Muscle of leg (tissue), 16 donors: ENCODE measurements around the gene RIPK1. TPM values are rescaled to one million over a fixed set of nuclear protein-coding genes. Genes with fewer than 3 reads are reported as not detected.
A peak's percentile ranks its signal among the peaks of the same experiment; 100 is the strongest.
"Not testable (repeated sequence)": the region's sequence is repeated elsewhere in the genome, so short reads cannot be mapped to it uniquely, and the experiment has no call there.

Source experiments
- DNase-seq: peaks from one replicate; pipeline ENCODE4 v3.0.0; 2013
- H3K27ac ChIP-seq: one replicate; pipeline ENCODE4 v1.5.1; 2013; ENCODE audit warnings: mild to moderate bottlenecking, low read length, control low read depth
- H3K27me3 ChIP-seq: one replicate; pipeline ENCODE4 v1.6.1; 2013; ENCODE audit warnings: low read length; ENCODE audit not compliant: control insufficient read depth, insufficient read depth
- H3K36me3 ChIP-seq: one replicate; pipeline ENCODE4 v1.6.1; 2013; ENCODE audit warnings: low read length; ENCODE audit not compliant: control insufficient read depth, insufficient read depth
- H3K4me1 ChIP-seq: one replicate; pipeline ENCODE4 v1.6.1; 2013; ENCODE audit warnings: low read length; ENCODE audit not compliant: control insufficient read depth, insufficient read depth
- H3K4me3 ChIP-seq: one replicate; pipeline ENCODE4 v1.5.1; 2013; ENCODE audit warnings: low read length, control low read depth
- H3K9me3 ChIP-seq: replicated peaks from 2 replicates; pipeline ENCODE4 v1.6.1; 2013; ENCODE audit warnings: low read depth, low read length; ENCODE audit not compliant: control insufficient read depth
- WGBS: methylation state at CpG from one replicate; pipeline ENCODE4 v1.1.5; 2013; ENCODE audit warnings: missing lambda C conversion rate; ENCODE audit not compliant: insufficient coverage; 5-methylcytosine and 5-hydroxymethylcytosine counted together
- long read RNA-seq, 11 donors: transcript quantifications; one replicate each; lab custom pipeline, GENCODE V29; 2026
- polyA plus RNA-seq, 8 donors: library from polyadenylated mRNA; unstranded; fragments of 120-200 nt; gene quantifications; one replicate each; pipeline versions ENCODE4 v1.2.1 to v1.2.3, GENCODE V29; 2013; ENCODE audit warnings: inconsistent platforms in 1 of 8, low replicate concordance in 1 of 8; ENCODE audit not compliant: insufficient read length in 8 of 8, insufficient read depth in 1 of 8
- total RNA-seq: library from RNA; stranded (reverse); fragments of 120-200 nt; gene quantifications from one replicate; pipeline ENCODE4 v1.2.4, GENCODE V29; 2013

The RIPK1 gene
- total RNA-seq (11.3 TPM), polyA plus RNA-seq (10 to 100 TPM; 10.8 to 16.9 (median 13.7) TPM)
- long read RNA-seq, donor 1, result 0 reads
- long read RNA-seq, donor 2, result 0 reads
- long read RNA-seq, donor 3, result 0 reads
- long read RNA-seq, donor 4, result 0 reads
- long read RNA-seq, donor 5, full-length matches to known transcripts, result 5 of 12 reads
- long read RNA-seq, donor 5, partial matches to known transcripts, result 7 of 12 reads
- long read RNA-seq, donor 5, other reads (novel, unspliced or antisense), result 0 of 12 reads
- long read RNA-seq, donor 6, full-length matches to known transcripts, result 1 of 1 reads
- long read RNA-seq, donor 6, partial matches to known transcripts, result 0 of 1 reads
- long read RNA-seq, donor 6, other reads (novel, unspliced or antisense), result 0 of 1 reads
- long read RNA-seq, donor 7, result 0 reads
- long read RNA-seq, donor 8, result 0 reads
- long read RNA-seq, donor 9, full-length matches to known transcripts, result 1 of 1 reads
- long read RNA-seq, donor 9, partial matches to known transcripts, result 0 of 1 reads
- long read RNA-seq, donor 9, other reads (novel, unspliced or antisense), result 0 of 1 reads
- long read RNA-seq, donor 10, full-length matches to known transcripts, result 2 of 2 reads
- long read RNA-seq, donor 10, partial matches to known transcripts, result 0 of 2 reads
- long read RNA-seq, donor 10, other reads (novel, unspliced or antisense), result 0 of 2 reads
- long read RNA-seq, donor 11, full-length matches to known transcripts, result 2 of 2 reads
- long read RNA-seq, donor 11, partial matches to known transcripts, result 0 of 2 reads
- long read RNA-seq, donor 11, other reads (novel, unspliced or antisense), result 0 of 2 reads

DNA sequence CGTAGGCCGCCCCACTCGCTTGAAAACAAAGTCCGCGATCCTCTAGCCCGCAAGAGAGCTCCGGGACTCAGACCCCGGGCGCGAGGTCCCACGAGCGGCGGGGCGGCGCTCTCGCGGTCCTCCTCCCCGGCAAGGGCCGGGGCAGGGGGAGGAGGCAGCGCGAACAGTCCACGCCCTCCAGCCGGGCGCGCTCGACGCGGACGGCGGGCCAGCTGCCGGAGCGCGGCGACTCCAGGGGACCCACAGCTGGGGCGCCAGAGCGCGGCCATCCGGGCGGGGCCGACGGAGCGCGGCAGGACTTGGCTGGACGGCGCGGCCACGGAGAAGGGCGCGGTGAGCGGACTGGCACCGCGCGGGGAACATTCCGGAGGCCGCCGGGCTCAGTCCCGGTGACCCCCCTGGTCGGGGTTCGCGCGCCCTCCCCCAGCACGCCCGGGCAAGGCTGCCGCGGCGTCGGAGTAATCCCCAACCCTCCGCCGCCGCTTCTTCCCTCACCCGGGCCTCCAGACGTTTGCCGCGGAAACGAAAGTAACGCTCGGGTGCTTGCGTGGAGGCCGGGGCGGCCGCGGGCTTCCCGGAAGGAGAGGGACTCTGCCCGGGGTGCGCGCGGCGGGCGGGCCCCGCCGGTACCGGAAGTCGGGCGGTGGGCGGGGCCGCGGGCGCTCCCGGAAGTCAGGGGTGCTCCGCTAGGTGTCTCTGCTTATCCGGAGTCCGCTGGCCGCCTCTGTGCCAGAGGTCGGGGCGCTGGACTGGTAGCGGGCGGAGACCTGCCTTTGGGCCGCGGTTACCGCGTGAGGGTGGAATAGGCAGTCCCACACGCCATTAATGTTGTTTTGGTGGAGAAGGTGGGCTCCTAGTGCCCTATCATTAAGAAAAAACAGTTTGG lies at the start of gene RIPK1:
Gene RIPK1 (plus strand): TSS at position 166 of the 886 bp plus-strand sequence. CDS start 8,330 bp downstream, outside the sequence.
- peak; percentile 95 for DNase-seq
- peaks cover 2% of the 10 kb centered on the region for H3K36me3 ChIP-seq
- no peaks in the 10 kb centered on the region for H3K27me3 ChIP-seq
- H3K9me3 ChIP-seq, result no peaks in the 10 kb centered on the region
- peak within 1 kb of the TSS; percentile 79 for H3K4me3 ChIP-seq
- peaks cover 12% of the 10 kb centered on the region for H3K4me1 ChIP-seq
- WGBS, result under 1% methylated on average over 107 of the region's 112 CpGs
- H3K27ac ChIP-seq, result peak within 1 kb of the TSS; percentile 95

GRCh38 chr6:3019065-3019464 lies 49.2 kb upstream of the RIPK1 start:
- Histone ChIP-seq H3K27me3 (no peaks in the 10 kb centered on the region), H3K36me3 (peaks cover 33% of the 10 kb centered on the region), H3K9me3 (no peaks in the 10 kb centered on the region), H3K4me3 (no peak overlapping the region), H3K27ac (no peak overlapping the region), H3K4me1 (peaks cover 13% of the 10 kb centered on the region)
- DNase-seq, result no peak
- no CpG with 5 or more reads among the region's 1 CpG for WGBS

DNA sequence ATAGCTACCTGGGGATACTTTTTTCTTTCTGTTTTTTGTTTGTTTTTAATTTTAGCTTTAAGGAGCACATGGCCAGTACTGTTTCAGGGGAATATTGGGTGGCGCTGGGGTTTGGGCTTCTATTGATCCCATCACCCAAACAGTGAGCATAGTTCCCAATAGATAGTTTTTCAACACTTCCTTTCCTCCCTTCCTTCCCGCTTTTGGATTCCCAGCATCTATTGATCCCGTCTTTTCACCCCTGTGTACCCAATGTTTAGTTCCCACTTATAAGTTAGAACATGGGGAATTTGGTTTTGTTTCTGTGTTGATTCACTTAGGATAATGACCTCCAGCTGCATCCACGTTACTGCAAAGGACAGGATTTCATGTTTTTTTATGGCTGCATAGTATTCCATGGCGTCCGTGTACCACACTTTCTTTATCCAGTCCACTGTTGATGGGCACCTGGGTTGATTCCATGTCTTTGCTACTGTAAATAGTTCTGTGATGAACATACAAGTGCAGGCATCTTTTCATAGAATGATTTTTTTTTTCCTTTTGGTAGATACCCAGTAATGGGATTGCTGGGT lies 48.5 kb upstream of the RIPK1 start:
- no peak overlapping the region for H3K4me3 ChIP-seq
- WGBS, result no CpG with 5 or more reads among the region's 6 CpGs
- H3K27ac ChIP-seq, result no peak overlapping the region
- peaks cover 29% of the 10 kb centered on the region for H3K36me3 ChIP-seq
- no peaks in the 10 kb centered on the region for H3K9me3 ChIP-seq
- H3K4me1 ChIP-seq, result peaks cover 19% of the 10 kb centered on the region
- H3K27me3 ChIP-seq, result no peaks in the 10 kb centered on the region
- no peak for DNase-seq

- not testable (repeated sequence) for H3K27ac ChIP-seq, H3K4me3 ChIP-seq, H3K9me3 ChIP-seq, H3K27me3 ChIP-seq, DNase-seq
- Histone ChIP-seq H3K36me3 (peaks cover 22% of the 10 kb centered on the region), H3K4me1 (peaks cover 20% of the 10 kb centered on the region)
- no CpG with 5 or more reads among the region's 2 CpGs for WGBS
Measured at GRCh38 chr6:3020976-3021598, 47.2 kb upstream of the RIPK1 start.

DNA sequence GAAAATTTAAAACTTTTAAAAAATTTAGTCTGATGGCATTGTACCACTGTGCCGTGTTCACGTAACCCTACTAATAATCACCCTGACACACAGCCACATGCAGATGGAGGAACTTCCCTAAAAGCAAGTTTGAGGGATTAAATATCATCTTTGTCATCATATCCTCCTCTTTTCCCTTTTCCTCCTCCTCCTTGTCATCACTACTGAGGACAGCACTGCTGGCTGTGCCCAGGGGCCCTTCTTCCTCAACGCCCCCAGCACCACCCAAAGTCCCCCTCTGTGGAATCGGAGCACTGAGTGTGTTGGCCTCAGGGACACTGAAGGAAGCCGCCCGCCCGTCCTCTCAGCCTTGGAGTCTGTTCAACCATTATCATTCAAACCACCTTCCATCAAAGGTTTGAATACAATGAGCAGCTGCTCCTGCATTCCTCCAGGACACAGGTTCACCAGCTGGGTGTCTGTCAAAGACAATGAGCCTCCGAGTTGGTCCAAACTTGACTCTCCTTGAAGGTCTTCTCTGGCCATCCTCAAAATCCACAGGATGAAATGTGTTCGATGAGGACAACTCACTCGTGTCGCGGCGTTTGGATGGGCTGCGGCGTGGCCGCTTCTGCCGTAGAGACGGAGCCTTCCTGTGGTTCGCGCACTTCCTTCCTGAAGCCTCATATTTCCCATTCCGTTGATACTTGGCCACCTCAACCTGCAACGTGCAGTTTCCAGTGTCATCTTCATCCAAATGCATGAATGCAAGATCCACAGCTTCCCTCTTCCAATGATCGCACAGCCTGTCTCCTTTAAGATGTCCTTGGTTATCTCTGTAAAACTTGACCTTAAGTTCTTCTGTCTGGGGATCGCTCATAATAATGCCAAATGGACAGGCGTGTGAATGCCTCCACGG lies 45.3 kb upstream of the RIPK1 start:
- peak; percentile 50 for DNase-seq
- Histone ChIP-seq H3K27me3 (no peaks in the 10 kb centered on the region), H3K4me1 (peaks cover 28% of the 10 kb centered on the region), H3K9me3 (no peaks in the 10 kb centered on the region), H3K4me3 (peak overlapping the region; percentile 32), H3K36me3 (peaks cover 9% of the 10 kb centered on the region), H3K27ac (peak overlapping the region; percentile 20)
- 77% methylated on average over 19 of the region's 26 CpGs for WGBS

GRCh38 chr6:3023663-3024483 lies 44.4 kb upstream of the RIPK1 start:
- Histone ChIP-seq H3K27me3 (no peaks in the 10 kb centered on the region), H3K27ac (peak overlapping the region; percentile 53), H3K4me1 (peaks cover 28% of the 10 kb centered on the region), H3K9me3 (no peaks in the 10 kb centered on the region), H3K4me3 (peak overlapping the region; percentile 32), H3K36me3 (peaks cover 9% of the 10 kb centered on the region)
- peak; percentile 93 for DNase-seq
- WGBS, result 48% methylated on average over 24 of the region's 32 CpGs

GRCh38 chr6:3026791-3027626 lies 41.3 kb upstream of the RIPK1 start:
- WGBS, result 79% methylated on average over 8 of the region's 20 CpGs
- Histone ChIP-seq H3K27ac (peak overlapping the region; percentile 21), H3K4me1 (peaks cover 28% of the 10 kb centered on the region)

More at GRCh38 chr6:3026791-3027626, 41.3 kb upstream of the RIPK1 start:
- Histone ChIP-seq H3K36me3 (no peaks in the 10 kb centered on the region), H3K27me3 (peaks cover 5% of the 10 kb centered on the region), H3K9me3 (no peaks in the 10 kb centered on the region), H3K4me3 (no peak overlapping the region)
- peak; percentile 68 for DNase-seq
